Measurements from ENCODE around the gene NRIP2.
"Not testable (repeated sequence)": the region's sequence is repeated elsewhere in the genome, so short reads cannot be mapped to it uniquely, and the experiment has no call there.

Gene NRIP2

GRCh38 chr12:2834581-2835491, at the start of gene NRIP2:
Gene NRIP2 (minus strand): TSS chr12:2835035. CDS start chr12:2834983, 52 bp downstream.
- no peak for DNase-seq

GRCh38 chr12:2879853-2880252, 45.0 kb upstream of the NRIP2 start:
- DNase-seq, result no peak

- no peak for DNase-seq
These were observed 43.3 kb upstream of the NRIP2 start for GRCh38 chr12:2877953-2878732.

GRCh38 chr12:2877047-2877952, 42.5 kb upstream of the NRIP2 start, which contains the start of the genes FOXM1 and RHNO1:
Gene FOXM1 (minus strand): TSS chr12:2877174. CDS start chr12:2874478, 2,696 bp downstream.
Gene RHNO1 (plus strand): TSS chr12:2877223. CDS start chr12:2885367, 8,144 bp downstream.
- DNase-seq, result peak; percentile 15

- no peak for DNase-seq
These were observed 41.7 kb upstream of the NRIP2 start for GRCh38 chr12:2876431-2877046.

GRCh38 chr12:2868986-2869632, 34.3 kb upstream of the NRIP2 start:
- DNase-seq, result not testable (repeated sequence)

- DNase-seq, result no peak
These were observed 29.4 kb upstream of the NRIP2 start for GRCh38 chr12:2864198-2864597.

GRCh38 chr12:2863402-2863801, 28.6 kb upstream of the NRIP2 start:
- DNase-seq, result not testable (repeated sequence)

GRCh38 chr12:2862876-2863275, 28.0 kb upstream of the NRIP2 start:
- DNase-seq, result no peak

- no peak for DNase-seq
These were observed 25.3 kb upstream of the NRIP2 start for GRCh38 chr12:2860170-2860569.

- no peak for DNase-seq
These were observed 24.1 kb upstream of the NRIP2 start for GRCh38 chr12:2858944-2859421.

- DNase-seq, result no peak
These were observed 23.5 kb upstream of the NRIP2 start for GRCh38 chr12:2858334-2858733.

- no peak for DNase-seq
These were observed 22.7 kb upstream of the NRIP2 start for GRCh38 chr12:2857576-2857975.

GRCh38 chr12:2857021-2857431, 22.2 kb upstream of the NRIP2 start, which contains the start of gene TEX52:
Gene TEX52 (minus strand): TSS chr12:2857039. CDS start chr12:2857026, 13 bp downstream.
- DNase-seq, result no peak

- DNase-seq, result no peak
These were observed 21.2 kb upstream of the NRIP2 start for GRCh38 chr12:2856051-2856450.

GRCh38 chr12:2855546-2855945, 20.7 kb upstream of the NRIP2 start:
- no peak for DNase-seq

GRCh38 chr12:2854669-2855453, 20.0 kb upstream of the NRIP2 start:
- no peak for DNase-seq

- no peak for DNase-seq
These were observed 18.8 kb upstream of the NRIP2 start for GRCh38 chr12:2853626-2854025.

- no peak for DNase-seq
These were observed 17.1 kb upstream of the NRIP2 start for GRCh38 chr12:2851931-2852330.

GRCh38 chr12:2845280-2845679, 10.4 kb upstream of the NRIP2 start:
- DNase-seq, result no peak

All from SHP77 treated with DMSO at 0.1 percent for 48 hours (cell line).